Measurements from ENCODE around the gene FAM222B. TPM values are rescaled to one million over a fixed set of nuclear protein-coding genes. Genes with fewer than 3 reads are reported as not detected.

The FAM222B gene
- total RNA-seq, 1 experiment from 2014 or later, result 94.6 TPM

DNA sequence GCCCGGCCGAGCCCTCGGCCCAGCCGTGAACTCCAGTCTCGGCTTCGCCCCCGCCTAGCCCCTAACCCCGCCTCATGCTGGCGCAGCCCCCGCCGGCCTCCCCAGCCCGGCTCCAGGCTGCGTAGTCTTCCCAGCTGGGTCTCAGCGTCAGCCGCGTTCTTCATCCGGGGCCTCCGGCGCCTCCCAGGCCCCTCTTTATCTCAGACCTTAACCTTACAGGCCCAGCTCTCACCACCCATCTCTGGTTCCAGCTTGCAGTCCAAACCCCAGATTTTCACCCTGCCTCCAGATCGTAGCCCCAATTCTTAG is 130.9 kb downstream of the FAM222B start, which contains the start of gene PROCA1 (continued):
- no peak for TF ChIP-seq NR2C2 (CRISPR knock-in tag; IDR thresholded peaks at IDR 0.05)
- TF ChIP-seq, protein P1, sequence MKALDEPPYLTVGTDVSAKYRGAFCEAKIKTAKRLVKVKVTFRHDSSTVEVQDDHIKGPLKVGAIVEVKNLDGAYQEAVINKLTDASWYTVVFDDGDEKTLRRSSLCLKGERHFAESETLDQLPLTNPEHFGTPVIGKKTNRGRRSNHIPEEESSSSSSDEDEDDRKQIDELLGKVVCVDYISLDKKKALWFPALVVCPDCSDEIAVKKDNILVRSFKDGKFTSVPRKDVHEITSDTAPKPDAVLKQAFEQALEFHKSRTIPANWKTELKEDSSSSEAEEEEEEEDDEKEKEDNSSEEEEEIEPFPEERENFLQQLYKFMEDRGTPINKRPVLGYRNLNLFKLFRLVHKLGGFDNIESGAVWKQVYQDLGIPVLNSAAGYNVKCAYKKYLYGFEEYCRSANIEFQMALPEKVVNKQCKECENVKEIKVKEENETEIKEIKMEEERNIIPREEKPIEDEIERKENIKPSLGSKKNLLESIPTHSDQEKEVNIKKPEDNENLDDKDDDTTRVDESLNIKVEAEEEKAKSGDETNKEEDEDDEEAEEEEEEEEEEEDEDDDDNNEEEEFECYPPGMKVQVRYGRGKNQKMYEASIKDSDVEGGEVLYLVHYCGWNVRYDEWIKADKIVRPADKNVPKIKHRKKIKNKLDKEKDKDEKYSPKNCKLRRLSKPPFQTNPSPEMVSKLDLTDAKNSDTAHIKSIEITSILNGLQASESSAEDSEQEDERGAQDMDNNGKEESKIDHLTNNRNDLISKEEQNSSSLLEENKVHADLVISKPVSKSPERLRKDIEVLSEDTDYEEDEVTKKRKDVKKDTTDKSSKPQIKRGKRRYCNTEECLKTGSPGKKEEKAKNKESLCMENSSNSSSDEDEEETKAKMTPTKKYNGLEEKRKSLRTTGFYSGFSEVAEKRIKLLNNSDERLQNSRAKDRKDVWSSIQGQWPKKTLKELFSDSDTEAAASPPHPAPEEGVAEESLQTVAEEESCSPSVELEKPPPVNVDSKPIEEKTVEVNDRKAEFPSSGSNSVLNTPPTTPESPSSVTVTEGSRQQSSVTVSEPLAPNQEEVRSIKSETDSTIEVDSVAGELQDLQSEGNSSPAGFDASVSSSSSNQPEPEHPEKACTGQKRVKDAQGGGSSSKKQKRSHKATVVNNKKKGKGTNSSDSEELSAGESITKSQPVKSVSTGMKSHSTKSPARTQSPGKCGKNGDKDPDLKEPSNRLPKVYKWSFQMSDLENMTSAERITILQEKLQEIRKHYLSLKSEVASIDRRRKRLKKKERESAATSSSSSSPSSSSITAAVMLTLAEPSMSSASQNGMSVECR (CRISPR knock-in tag; IDR thresholded peaks at IDR 0.05; ENCODE audit: borderline replicate concordance), result peak; percentile 16; the same call in 1 of the 2 replicates
- no peak for TF ChIP-seq TP53 (CRISPR knock-in tag; IDR thresholded peaks at IDR 0.05)
- TF ChIP-seq, protein P2, sequence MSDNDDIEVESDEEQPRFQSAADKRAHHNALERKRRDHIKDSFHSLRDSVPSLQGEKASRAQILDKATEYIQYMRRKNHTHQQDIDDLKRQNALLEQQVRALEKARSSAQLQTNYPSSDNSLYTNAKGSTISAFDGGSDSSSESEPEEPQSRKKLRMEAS (CRISPR knock-in tag; IDR thresholded peaks at IDR 0.05), result 0 out of 2 replicates have a peak, but pooled peaks have one; percentile 3
- TF ChIP-seq NFATC4 (CRISPR knock-in tag; IDR thresholded peaks at IDR 0.05), result no peak
- TF ChIP-seq KAT7 (CRISPR knock-in tag; IDR thresholded peaks at IDR 0.05; ENCODE audit: borderline replicate concordance), result no peak; the same call in 1 of the 2 replicates
- TF ChIP-seq MYBL2 (CRISPR knock-in tag; IDR thresholded peaks at IDR 0.05), result no peak

DNA sequence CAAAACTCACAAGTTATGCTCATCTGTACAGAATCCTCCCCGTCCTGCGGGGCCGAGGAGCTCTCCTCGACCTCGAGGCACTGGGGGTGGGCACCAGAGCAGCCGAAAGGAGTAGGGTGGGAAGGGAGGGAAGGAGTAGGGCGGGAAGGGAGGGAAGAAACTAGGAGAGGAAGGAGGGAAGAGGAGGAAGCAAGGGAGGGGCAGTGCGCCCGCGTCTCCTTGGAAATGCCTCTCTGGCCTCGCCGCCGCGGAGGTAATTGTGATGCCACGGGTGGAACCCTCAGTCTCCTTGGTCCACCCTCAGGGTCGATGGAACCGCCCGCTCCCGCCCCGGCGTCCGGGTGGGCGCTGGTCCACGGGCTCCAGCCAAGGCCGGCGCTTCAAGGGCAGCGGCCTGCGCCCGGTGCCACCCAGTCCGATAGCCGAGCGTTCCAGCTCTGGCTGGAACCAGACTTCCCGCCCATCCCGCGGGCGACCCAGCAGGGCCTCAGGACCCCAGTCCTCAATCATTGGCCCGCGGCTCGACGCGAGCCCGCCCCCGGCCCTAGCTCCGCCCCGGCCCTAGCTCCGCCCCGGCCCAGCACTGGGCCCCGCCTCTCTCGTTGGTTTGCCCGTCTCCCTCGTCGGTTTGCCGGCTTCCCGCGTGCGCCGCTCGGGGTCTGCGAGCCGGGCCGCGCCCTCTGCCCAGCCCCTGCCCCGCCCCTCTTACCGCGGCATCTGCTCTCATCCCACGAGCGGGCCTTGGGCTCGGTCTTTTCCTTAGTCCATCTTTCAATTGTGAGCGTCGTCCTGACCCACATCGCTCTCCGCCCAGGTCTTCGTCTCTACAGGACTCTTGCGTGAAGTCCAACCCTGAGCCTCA is 131.5 kb downstream of the FAM222B start:
- Mint-ChIP-seq H3K27me3 (ENCODE audit: low read depth) (no peaks in the 10 kb centered on the region), H3K36me3 (peaks cover 23% of the 10 kb centered on the region), H3K4me1 (peaks cover 32% of the 10 kb centered on the region), H3K4me3 (peak overlapping the region; percentile 98), H3K27ac (peak overlapping the region; percentile 100), H3K9me3 (no peaks in the 10 kb centered on the region)
- POLR2A ChIA-PET, result interaction anchor here (0.6 to 3.5 kb wide), 22 partner anchors 9 to 1738 kb away, joined by 3 to 72 read pairs (median 5); partner anchors contain the start of genes BLTP2, NEK8, PHF12 and PIGS
- DNase-seq (ENCODE audit: low spot score), result peak; percentile 98
- CTCF ChIA-PET, result interaction anchor here (0.7 to 5.4 kb wide), 16 partner anchors 9 to 476 kb away, joined by 3 to 69 read pairs (median 4); partner anchors contain the start of genes BLTP2, NEK8, PHF12 and RPL23A
- ATAC-seq, result peak; percentile 88
- TF ChIP-seq, protein P2 (CRISPR knock-in tag; IDR thresholded peaks at IDR 0.05), result peak; percentile 94
- TF ChIP-seq NFYB (CRISPR knock-in tag; conservative IDR thresholded peaks at IDR 0.05; ENCODE audit: low read depth) (peak; percentile 79), ZNF232 (CRISPR knock-in tag; IDR thresholded peaks at IDR 0.05) (0 out of 2 replicates have a peak, but pooled peaks have one; percentile 66), GRHL2 (CRISPR knock-in tag; IDR thresholded peaks at IDR 0.05; ENCODE audit: insufficient replicate concordance, severe bottlenecking) (no peak), ATF1 (CRISPR knock-in tag; IDR thresholded peaks at IDR 0.05) (no peak), GTF2I (CRISPR knock-in tag; conservative IDR thresholded peaks at IDR 0.05) (no peak), JUN (CRISPR knock-in tag; IDR thresholded peaks at IDR 0.05) (no peak; the same call in 1 of the 2 replicates), MYBL2 (CRISPR knock-in tag; IDR thresholded peaks at IDR 0.05) (peak; percentile 83; the same call in 1 of the 2 replicates), FOXK1 (CRISPR knock-in tag; IDR thresholded peaks at IDR 0.05) (peak; percentile 38; the same call in 1 of the 2 replicates), TEAD4 (CRISPR knock-in tag; IDR thresholded peaks at IDR 0.05) (no peak)
- TF ChIP-seq, protein P3, sequence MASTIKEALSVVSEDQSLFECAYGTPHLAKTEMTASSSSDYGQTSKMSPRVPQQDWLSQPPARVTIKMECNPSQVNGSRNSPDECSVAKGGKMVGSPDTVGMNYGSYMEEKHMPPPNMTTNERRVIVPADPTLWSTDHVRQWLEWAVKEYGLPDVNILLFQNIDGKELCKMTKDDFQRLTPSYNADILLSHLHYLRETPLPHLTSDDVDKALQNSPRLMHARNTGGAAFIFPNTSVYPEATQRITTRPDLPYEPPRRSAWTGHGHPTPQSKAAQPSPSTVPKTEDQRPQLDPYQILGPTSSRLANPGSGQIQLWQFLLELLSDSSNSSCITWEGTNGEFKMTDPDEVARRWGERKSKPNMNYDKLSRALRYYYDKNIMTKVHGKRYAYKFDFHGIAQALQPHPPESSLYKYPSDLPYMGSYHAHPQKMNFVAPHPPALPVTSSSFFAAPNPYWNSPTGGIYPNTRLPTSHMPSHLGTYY (CRISPR knock-in tag; IDR thresholded peaks at IDR 0.05), result no peak
- TF ChIP-seq, protein P4, sequence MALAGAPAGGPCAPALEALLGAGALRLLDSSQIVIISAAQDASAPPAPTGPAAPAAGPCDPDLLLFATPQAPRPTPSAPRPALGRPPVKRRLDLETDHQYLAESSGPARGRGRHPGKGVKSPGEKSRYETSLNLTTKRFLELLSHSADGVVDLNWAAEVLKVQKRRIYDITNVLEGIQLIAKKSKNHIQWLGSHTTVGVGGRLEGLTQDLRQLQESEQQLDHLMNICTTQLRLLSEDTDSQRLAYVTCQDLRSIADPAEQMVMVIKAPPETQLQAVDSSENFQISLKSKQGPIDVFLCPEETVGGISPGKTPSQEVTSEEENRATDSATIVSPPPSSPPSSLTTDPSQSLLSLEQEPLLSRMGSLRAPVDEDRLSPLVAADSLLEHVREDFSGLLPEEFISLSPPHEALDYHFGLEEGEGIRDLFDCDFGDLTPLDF (CRISPR knock-in tag; IDR thresholded peaks at IDR 0.05), result peak; percentile 33; the same call in 1 of the 2 replicates
- TF ChIP-seq, protein P5, sequence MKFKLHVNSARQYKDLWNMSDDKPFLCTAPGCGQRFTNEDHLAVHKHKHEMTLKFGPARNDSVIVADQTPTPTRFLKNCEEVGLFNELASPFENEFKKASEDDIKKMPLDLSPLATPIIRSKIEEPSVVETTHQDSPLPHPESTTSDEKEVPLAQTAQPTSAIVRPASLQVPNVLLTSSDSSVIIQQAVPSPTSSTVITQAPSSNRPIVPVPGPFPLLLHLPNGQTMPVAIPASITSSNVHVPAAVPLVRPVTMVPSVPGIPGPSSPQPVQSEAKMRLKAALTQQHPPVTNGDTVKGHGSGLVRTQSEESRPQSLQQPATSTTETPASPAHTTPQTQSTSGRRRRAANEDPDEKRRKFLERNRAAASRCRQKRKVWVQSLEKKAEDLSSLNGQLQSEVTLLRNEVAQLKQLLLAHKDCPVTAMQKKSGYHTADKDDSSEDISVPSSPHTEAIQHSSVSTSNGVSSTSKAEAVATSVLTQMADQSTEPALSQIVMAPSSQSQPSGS (CRISPR knock-in tag; IDR thresholded peaks at IDR 0.05; ENCODE audit: borderline replicate concordance, low read depth), result no peak
- TF ChIP-seq, protein P6, sequence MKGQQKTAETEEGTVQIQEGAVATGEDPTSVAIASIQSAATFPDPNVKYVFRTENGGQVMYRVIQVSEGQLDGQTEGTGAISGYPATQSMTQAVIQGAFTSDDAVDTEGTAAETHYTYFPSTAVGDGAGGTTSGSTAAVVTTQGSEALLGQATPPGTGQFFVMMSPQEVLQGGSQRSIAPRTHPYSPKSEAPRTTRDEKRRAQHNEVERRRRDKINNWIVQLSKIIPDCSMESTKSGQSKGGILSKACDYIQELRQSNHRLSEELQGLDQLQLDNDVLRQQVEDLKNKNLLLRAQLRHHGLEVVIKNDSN (CRISPR knock-in tag; IDR thresholded peaks at IDR 0.05), result peak; percentile 68; the same call in 1 of the 2 replicates
- TF ChIP-seq, protein P7, sequence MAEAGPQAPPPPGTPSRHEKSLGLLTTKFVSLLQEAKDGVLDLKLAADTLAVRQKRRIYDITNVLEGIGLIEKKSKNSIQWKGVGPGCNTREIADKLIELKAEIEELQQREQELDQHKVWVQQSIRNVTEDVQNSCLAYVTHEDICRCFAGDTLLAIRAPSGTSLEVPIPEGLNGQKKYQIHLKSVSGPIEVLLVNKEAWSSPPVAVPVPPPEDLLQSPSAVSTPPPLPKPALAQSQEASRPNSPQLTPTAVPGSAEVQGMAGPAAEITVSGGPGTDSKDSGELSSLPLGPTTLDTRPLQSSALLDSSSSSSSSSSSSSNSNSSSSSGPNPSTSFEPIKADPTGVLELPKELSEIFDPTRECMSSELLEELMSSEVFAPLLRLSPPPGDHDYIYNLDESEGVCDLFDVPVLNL (CRISPR knock-in tag; IDR thresholded peaks at IDR 0.05; ENCODE audit: borderline replicate concordance, low read depth), result no peak
- TF ChIP-seq, protein P8, sequence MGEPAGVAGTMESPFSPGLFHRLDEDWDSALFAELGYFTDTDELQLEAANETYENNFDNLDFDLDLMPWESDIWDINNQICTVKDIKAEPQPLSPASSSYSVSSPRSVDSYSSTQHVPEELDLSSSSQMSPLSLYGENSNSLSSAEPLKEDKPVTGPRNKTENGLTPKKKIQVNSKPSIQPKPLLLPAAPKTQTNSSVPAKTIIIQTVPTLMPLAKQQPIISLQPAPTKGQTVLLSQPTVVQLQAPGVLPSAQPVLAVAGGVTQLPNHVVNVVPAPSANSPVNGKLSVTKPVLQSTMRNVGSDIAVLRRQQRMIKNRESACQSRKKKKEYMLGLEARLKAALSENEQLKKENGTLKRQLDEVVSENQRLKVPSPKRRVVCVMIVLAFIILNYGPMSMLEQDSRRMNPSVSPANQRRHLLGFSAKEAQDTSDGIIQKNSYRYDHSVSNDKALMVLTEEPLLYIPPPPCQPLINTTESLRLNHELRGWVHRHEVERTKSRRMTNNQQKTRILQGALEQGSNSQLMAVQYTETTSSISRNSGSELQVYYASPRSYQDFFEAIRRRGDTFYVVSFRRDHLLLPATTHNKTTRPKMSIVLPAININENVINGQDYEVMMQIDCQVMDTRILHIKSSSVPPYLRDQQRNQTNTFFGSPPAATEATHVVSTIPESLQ (CRISPR knock-in tag; IDR thresholded peaks at IDR 0.05), result no peak

Data from WTC11 (cell line).